B cell (primary cell): ENCODE measurements around the gene RFC5. TPM values are rescaled to one million over a fixed set of nuclear protein-coding genes. Genes with fewer than 3 reads are reported as not detected.

ENCODE experiments used
- ATAC-seq: fragments of 200-7000 bp; cut with Tn5 transposase; one replicate; pipeline ENCODE4 v1.10.0; 2021; ENCODE audit warnings: low read depth, mild to moderate bottlenecking, moderate number of reproducible peaks, moderate library complexity
- CTCF ChIA-PET: fragments of 350-600 bp; sonication (Branson Sonifier 250); formaldehyde crosslinking; loops from one replicate; lab custom pipeline; 2021; ENCODE audit warnings: antibody characterized with exemption, inconsistent platforms; lab: Charles Lee
- POLR2A ChIA-PET: fragments of 350-600 bp; sonication (Branson Sonifier 250); formaldehyde crosslinking; loops from one replicate; lab custom pipeline; 2021; ENCODE audit warnings: antibody characterized with exemption; lab: Charles Lee
- DNase-seq: peaks from one replicate; pipeline ENCODE4 v3.0.0; 2013
- H2AFZ ChIP-seq: 2 replicates; pipeline ENCODE4 v1.6.1; 2012; ENCODE audit warnings: mild to moderate bottlenecking, low read depth, low read length; ENCODE audit not compliant: insufficient read depth, poor library complexity, severe bottlenecking
- H3K27ac ChIP-seq, 2 donors: 1 replicate in 1 of 2; 2 replicates in 1 of 2; pipeline ENCODE4 v1.5.1; 2012 to 2013; ENCODE audit warnings: low read length in 2 of 2, mild to moderate bottlenecking in 2 of 2, moderate library complexity in 1 of 2
- H3K27me3 ChIP-seq, 4 experiments: fragments of 200-600 bp in 1 of 4; sonication (generic) in 1 of 4; replicated peaks in 1 of 4; 1 replicate in 2 of 4; 2 replicates in 2 of 4; pipeline versions ENCODE4 v1.6.1 to v1.7.0; 2013 to 2016; ENCODE audit warnings: low read length in 3 of 4, mild to moderate bottlenecking in 2 of 4, mixed read lengths in 1 of 4, moderate library complexity in 1 of 4; ENCODE audit not compliant: insufficient read depth in 4 of 4, control insufficient read depth in 3 of 4; ENCODE audit errors: control extremely low read depth in 1 of 4
- H3K36me3 ChIP-seq, 2 experiments: replicated peaks in 1 of 2; 1 replicate in 1 of 2; 2 replicates in 1 of 2; pipeline versions ENCODE4 v1.6.1 to v1.7.1; 2013; ENCODE audit warnings: low read length in 1 of 2; ENCODE audit not compliant: insufficient read depth in 2 of 2, control insufficient read depth in 1 of 2; ENCODE audit errors: control extremely low read depth in 1 of 2, extremely low read depth in 1 of 2
- H3K4me1 ChIP-seq, 2 donors: fragments of 200-600 bp in 1 of 2; sonication (generic) in 1 of 2; 1 replicate in 1 of 2; 2 replicates in 1 of 2; pipeline versions ENCODE4 v1.5.1 to v1.6.1; 2013 to 2017; ENCODE audit warnings: low read length in 2 of 2; ENCODE audit not compliant: control insufficient read depth in 2 of 2, insufficient read depth in 2 of 2
- H3K4me2 ChIP-seq: replicated peaks from 2 replicates; pipeline ENCODE3; 2012; ENCODE audit warnings: mild to moderate bottlenecking, low read depth, low read length; ENCODE audit not compliant: poor library complexity, severe bottlenecking
- H3K4me3 ChIP-seq, 5 experiments: fragments of 200-600 bp in 1 of 5; sonication (generic) in 1 of 5; 1 replicate in 3 of 5; 2 replicates in 2 of 5; pipeline versions ENCODE4 v1.5.1 to v1.7.0; 2011 to 2016; ENCODE audit warnings: low read length in 4 of 5, mild to moderate bottlenecking in 4 of 5, low read depth in 2 of 5, control low read depth in 1 of 5, moderate library complexity in 1 of 5; ENCODE audit not compliant: insufficient read depth in 1 of 5; ENCODE audit errors: control extremely low read depth in 1 of 5, extremely low read depth in 1 of 5
- H3K79me2 ChIP-seq: fragments of 200-600 bp; sonication (generic); one replicate; pipeline ENCODE4 v1.6.0; 2016; ENCODE audit warnings: low read length; ENCODE audit not compliant: control insufficient read depth, insufficient read depth
- H3K9ac ChIP-seq: fragments of 200-600 bp; sonication (generic); 2 replicates; pipeline ENCODE4 v1.6.1; 2017; ENCODE audit warnings: mild to moderate bottlenecking, low read length, moderate library complexity
- H3K9me3 ChIP-seq, 3 donors: one replicate each; pipeline versions ENCODE4 v1.6.1 to v1.7.1; 2013; ENCODE audit warnings: low read length in 2 of 3; ENCODE audit not compliant: control insufficient read depth in 2 of 3, insufficient read depth in 1 of 3; ENCODE audit errors: control extremely low read depth in 1 of 3
- H4K20me1 ChIP-seq: 2 replicates; pipeline ENCODE4 v1.6.0; 2012; ENCODE audit warnings: mild to moderate bottlenecking, low read length; ENCODE audit not compliant: insufficient read depth, control insufficient read depth, poor library complexity, severe bottlenecking
- H3K27ac Mint-ChIP-seq: one replicate; pipeline ENCODE4 v1.8.0; 2021; ENCODE audit warnings: mixed read lengths
- H3K27me3 Mint-ChIP-seq: one replicate; pipeline ENCODE4 v1.8.0; 2021; ENCODE audit warnings: mixed read lengths
- H3K4me1 Mint-ChIP-seq: one replicate; pipeline ENCODE4 v1.8.0; 2021; ENCODE audit warnings: mixed read lengths
- H3K4me3 Mint-ChIP-seq: one replicate; pipeline ENCODE4 v1.8.0; 2021; ENCODE audit warnings: mixed read lengths
- H3K9me3 Mint-ChIP-seq: one replicate; pipeline ENCODE4 v1.8.0; 2022; ENCODE audit warnings: mixed read lengths; ENCODE audit not compliant: insufficient read depth
- EZH2 ChIP-seq: IDR thresholded peaks from 2 replicates; pipeline ENCODE4 v1.6.1; 2012; ENCODE audit warnings: borderline replicate concordance, low read depth, mild to moderate bottlenecking, moderate library complexity, low read length; ENCODE audit not compliant: insufficient read depth, poor library complexity, severe bottlenecking
- WGBS: methylation state at CpG from one replicate; pipeline ENCODE4 v1.1.5; 2013; ENCODE audit warnings: missing lambda C conversion rate; ENCODE audit not compliant: insufficient coverage; 5-methylcytosine and 5-hydroxymethylcytosine counted together
- intact Hi-C: fragments of 100-400 bp; cut with micrococcal nuclease; formaldehyde crosslinking; loops from one replicate; pipeline ENCODE4 v1.10.0; 2022
- polyA plus RNA-seq: library from polyadenylated mRNA; depleted of rRNA; stranded (reverse); fragments of >200 nt; gene quantifications from 2 replicates; pipeline ENCODE4 v1.2.3, GENCODE V29; 2012
- total RNA-seq, 2 donors: library from RNA; stranded (reverse); fragments of 120-200 nt in 1 of 2; gene quantifications; 1 replicate in 1 of 2; 2 replicates in 1 of 2; pipeline versions ENCODE4 v1.2.3 to v1.2.4, GENCODE V29; 2013 to 2022
- TF ChIP-seq, protein P1 (sequence below): fragments of 200-600 bp; IDR thresholded peaks from one replicate; pipeline ENCODE4 v1.8.0; 2022; ENCODE audit warnings: antibody characterized with exemption, mild to moderate bottlenecking

The RFC5 gene
- total and polyA plus RNA-seq, 2 donors (not counting 1 experiment from before 2014, with no cell fraction given), result 22.7 to 23.2 TPM

DNA sequence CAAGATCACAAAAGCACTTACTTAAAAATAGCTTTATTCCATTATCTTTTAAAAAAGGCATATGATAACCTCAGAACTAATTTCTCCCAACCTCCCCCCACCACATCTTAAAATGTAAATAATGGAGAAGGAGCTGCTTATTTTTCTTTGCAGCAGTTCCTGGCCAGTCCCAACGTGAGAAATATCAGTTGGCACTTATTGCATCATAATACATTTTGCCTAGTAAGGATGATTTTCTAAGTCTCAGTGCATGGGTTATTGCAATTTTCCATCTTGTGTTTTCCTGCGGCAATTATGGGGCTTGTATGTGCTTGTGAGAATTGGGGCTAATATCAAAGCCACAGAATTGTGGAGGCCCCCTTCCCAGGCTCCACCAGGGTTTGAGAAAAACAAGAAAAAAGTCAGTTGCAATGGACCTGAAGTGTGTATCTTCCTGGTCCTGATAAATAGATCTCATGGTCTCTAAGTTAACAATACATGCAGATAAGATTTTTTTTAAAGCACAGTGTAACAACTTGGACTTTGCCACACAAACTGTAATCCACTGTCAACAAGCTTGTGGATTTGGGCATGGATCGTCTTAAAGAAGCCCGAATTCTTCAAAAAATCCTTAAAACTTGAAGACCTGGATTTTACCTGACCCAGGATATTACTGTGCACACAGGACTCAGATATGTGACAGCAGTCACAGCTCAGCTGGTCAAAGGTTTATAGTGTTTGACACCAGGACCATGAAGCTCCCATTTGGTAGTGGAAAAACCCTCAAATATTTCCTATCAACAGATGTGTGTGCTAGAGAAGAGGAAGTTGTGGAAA lies 47.3 kb downstream of the RFC5 start:
- Histone ChIP-seq H4K20me1 (no peaks in the 10 kb centered on the region), H2AFZ (no peak overlapping the region), H3K27me3 (peaks cover 0 to under 1% (median 0%) of the 10 kb centered on the region in 4 experiments), H3K27ac (no peak overlapping the region), H3K79me2 (peaks cover 13% of the 10 kb centered on the region), H3K36me3 (no peaks in the 10 kb centered on the region), H3K9ac (no peak overlapping the region), H3K4me1 (peaks cover 31 to 39% of the 10 kb centered on the region in 2 donors), H3K9me3 (no peaks in the 10 kb centered on the region), H3K4me2 (no peak overlapping the region), H3K4me3 (no peak overlapping the region)
- no peak for DNase-seq
- ATAC-seq, result no peak
- H3K27me3 Mint-ChIP-seq, result peaks cover 8% of the 10 kb centered on the region
- TF ChIP-seq, protein P1, sequence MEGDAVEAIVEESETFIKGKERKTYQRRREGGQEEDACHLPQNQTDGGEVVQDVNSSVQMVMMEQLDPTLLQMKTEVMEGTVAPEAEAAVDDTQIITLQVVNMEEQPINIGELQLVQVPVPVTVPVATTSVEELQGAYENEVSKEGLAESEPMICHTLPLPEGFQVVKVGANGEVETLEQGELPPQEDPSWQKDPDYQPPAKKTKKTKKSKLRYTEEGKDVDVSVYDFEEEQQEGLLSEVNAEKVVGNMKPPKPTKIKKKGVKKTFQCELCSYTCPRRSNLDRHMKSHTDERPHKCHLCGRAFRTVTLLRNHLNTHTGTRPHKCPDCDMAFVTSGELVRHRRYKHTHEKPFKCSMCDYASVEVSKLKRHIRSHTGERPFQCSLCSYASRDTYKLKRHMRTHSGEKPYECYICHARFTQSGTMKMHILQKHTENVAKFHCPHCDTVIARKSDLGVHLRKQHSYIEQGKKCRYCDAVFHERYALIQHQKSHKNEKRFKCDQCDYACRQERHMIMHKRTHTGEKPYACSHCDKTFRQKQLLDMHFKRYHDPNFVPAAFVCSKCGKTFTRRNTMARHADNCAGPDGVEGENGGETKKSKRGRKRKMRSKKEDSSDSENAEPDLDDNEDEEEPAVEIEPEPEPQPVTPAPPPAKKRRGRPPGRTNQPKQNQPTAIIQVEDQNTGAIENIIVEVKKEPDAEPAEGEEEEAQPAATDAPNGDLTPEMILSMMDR, result no peak
- no peak for TF ChIP-seq EZH2
- 95% methylated on average over 3 of the region's 4 CpGs for WGBS
- CTCF ChIA-PET, result interaction anchor here (0.5 to 3.4 kb wide), 9 partner anchors 8 to 312 kb away, joined by 3 to 25 read pairs (median 5); partner anchors contain the start of gene SUDS3
- H3K27ac Mint-ChIP-seq, result no peak overlapping the region
- H3K4me1 Mint-ChIP-seq, result peaks cover 44% of the 10 kb centered on the region
- POLR2A ChIA-PET, result interaction anchor here (0.5 to 0.6 kb wide), 2 partner anchors 8 to 312 kb away, joined by 3 read pairs; no protein-coding TSS in a partner anchor
- intact Hi-C loops, result no loop called here
- H3K4me3 Mint-ChIP-seq, result peak overlapping the region; percentile 49
- no peaks in the 10 kb centered on the region for H3K9me3 Mint-ChIP-seq

- Histone ChIP-seq H3K9ac (no peak overlapping the region), H3K4me1 (peaks cover 30 to 39% of the 10 kb centered on the region in 2 donors), H3K4me3 (no peak overlapping the region), H3K27me3 (peaks cover 0 to 2% (median 0%) of the 10 kb centered on the region in 4 experiments), H3K4me2 (peak overlapping the region; percentile 33), H3K27ac (no peak overlapping the region), H2AFZ (peak overlapping the region; percentile 25), H3K79me2 (peaks cover 13% of the 10 kb centered on the region), H4K20me1 (no peaks in the 10 kb centered on the region), H3K9me3 (no peaks in the 10 kb centered on the region), H3K36me3 (no peaks in the 10 kb centered on the region)
- TF ChIP-seq, protein P1, result no peak
- no peak for TF ChIP-seq EZH2
- peaks cover 39% of the 10 kb centered on the region for H3K4me1 Mint-ChIP-seq
- peaks cover 8% of the 10 kb centered on the region for H3K27me3 Mint-ChIP-seq
- ATAC-seq (peak; percentile 16), DNase-seq (peak; percentile 30)
- ChIA-PET POLR2A (no interaction called here), CTCF (interaction anchor here (0.7 to 3.4 kb wide), 8 partner anchors 9 to 312 kb away, joined by 3 to 25 read pairs (median 5); partner anchors contain the start of gene SUDS3)
- peak overlapping the region; percentile 60 for H3K4me3 Mint-ChIP-seq
- no peak overlapping the region for H3K27ac Mint-ChIP-seq
- no CpG with 5 or more reads among the region's 2 CpGs for WGBS
- H3K9me3 Mint-ChIP-seq, result no peaks in the 10 kb centered on the region
- intact Hi-C loops, result loop anchor here (1.0 kb wide), 1 partner anchor 312 kb away; the partner anchor contains the start of gene SUDS3
These were observed 48.1 kb downstream of the RFC5 start for GRCh38 chr12:118064608-118065007.
